Left kidney (tissue), 8 donors: ENCODE data around the gene CYB5R2. TPM values are rescaled to one million over a fixed set of nuclear protein-coding genes. Genes with fewer than 3 reads are reported as not detected.

ENCODE experiments used
- DNase-seq: peaks from one replicate; pipeline ENCODE4 v3.0.0-alpha.2; 2013
- long read RNA-seq, 8 donors: transcript quantifications; one replicate each; lab custom pipeline, GENCODE V29; 2026
- polyA plus RNA-seq: library from polyadenylated mRNA; unstranded; fragments of 120-200 nt; gene quantifications from one replicate; pipeline ENCODE4 v1.2.1, GENCODE V29; 2013; ENCODE audit not compliant: insufficient read length

Gene CYB5R2
- 32.8 TPM for polyA plus RNA-seq
- long read RNA-seq, donor 1, partial matches to known transcripts = 0 of 3 reads
- long read RNA-seq, donor 1, other reads (novel, unspliced or antisense) = 0 of 3 reads
- long read RNA-seq, donor 2, partial matches to known transcripts = 0 of 4 reads
- long read RNA-seq, donor 2, other reads (novel, unspliced or antisense) = 0 of 4 reads
- long read RNA-seq, donor 3, partial matches to known transcripts = 7 of 11 reads
- long read RNA-seq, donor 3, other reads (novel, unspliced or antisense) = 0 of 11 reads
- long read RNA-seq, donor 4, partial matches to known transcripts = 0 of 1 reads
- long read RNA-seq, donor 4, other reads (novel, unspliced or antisense) = 0 of 1 reads
- long read RNA-seq, donor 5, partial matches to known transcripts = 15 of 25 reads
- long read RNA-seq, donor 5, other reads (novel, unspliced or antisense) = 0 of 25 reads
- long read RNA-seq, donor 6, partial matches to known transcripts = 0 of 4 reads
- long read RNA-seq, donor 6, other reads (novel, unspliced or antisense) = 0 of 4 reads
- long read RNA-seq, donor 7, partial matches to known transcripts = 11 of 17 reads
- long read RNA-seq, donor 7, other reads (novel, unspliced or antisense) = 0 of 17 reads
- long read RNA-seq, donor 8, partial matches to known transcripts = 0 of 4 reads
- long read RNA-seq, donor 8, other reads (novel, unspliced or antisense) = 0 of 4 reads

DNA sequence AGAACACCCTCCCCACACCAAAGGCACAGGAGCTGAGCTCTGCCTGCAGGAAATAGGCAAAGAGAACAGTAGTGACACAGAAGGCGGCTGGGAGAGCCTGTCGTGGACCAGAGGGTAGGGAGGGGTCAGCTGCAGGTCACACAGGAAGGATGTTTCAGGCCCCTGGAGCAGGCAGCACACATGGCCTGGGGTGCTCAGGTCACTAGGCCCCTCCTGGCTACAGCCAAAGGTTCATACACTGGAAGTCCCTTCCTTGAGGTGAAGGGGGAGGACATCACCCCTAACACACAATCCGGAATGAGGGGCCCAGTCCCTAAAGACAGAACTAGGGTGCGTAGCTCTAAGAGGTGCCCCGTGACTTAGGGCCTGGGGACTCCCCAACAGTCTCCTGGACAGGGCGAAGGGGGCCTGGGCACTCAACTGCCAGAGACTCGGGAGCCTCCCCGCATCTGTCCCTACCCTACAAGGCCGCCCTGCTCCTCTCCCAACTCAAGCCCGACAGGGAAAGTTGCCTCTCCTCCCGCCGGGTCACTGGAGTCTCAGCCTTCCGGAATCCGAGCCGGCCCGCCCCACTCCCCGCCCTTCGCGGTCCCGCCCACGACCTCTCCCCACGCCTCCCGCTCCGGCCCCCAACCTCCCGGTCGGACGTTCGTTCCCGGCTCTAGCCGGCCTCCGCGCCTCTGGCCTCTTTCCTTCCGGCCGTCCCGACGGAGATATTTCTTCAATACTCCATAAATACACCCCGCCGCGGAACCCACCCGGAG lies at the start of gene CYB5R2:
Gene CYB5R2 (minus strand): TSS at position 541 of the 764 bp plus-strand sequence. CDS start 675 bp downstream, outside the sequence.
- peak; percentile 66 for DNase-seq

DNA sequence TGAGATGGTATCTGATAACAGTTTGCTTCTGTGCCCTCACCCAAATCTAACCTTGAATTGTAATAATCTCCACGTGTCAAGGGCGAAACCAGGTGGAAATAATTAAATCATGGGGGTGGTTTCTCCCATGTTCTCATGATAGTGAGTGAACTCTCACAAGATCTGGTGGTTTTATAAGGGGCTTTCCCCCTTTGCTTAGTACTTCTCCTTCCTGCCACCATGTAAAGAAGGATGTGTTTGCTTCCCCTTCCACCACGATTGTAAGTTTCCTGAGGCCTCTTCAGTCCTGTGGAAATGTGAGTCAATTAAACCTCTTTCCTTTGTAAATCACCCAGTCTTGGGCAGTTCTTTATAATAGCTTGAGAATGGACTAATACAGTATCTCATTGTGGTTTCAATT lies 41.5 kb upstream of the CYB5R2 start:
- no peak for DNase-seq

DNA sequence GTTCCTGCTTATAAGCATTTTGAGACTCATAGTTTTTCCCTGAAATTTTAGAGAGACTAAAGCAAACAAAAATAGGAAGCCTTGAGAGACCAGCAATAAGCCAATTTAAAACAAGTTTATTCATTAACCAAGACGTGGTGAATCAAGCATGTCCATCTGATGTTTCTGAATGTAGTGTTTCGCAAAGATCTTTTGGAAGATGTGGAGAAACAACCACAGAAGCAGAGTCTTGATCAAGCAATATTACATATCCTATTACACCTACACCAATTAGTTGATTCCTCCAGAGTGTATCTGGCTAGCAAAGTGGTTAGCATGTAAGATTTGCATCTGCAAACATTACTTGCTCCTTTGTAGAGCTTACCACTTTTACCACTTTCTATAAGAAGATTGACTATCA lies 33.1 kb upstream of the CYB5R2 start, which contains the start of gene OVCH2:
Gene OVCH2 (minus strand): TSS at position 101 of the 400 bp plus-strand sequence. CDS start 83 bp downstream, at position 18.
- DNase-seq = no peak

DNA sequence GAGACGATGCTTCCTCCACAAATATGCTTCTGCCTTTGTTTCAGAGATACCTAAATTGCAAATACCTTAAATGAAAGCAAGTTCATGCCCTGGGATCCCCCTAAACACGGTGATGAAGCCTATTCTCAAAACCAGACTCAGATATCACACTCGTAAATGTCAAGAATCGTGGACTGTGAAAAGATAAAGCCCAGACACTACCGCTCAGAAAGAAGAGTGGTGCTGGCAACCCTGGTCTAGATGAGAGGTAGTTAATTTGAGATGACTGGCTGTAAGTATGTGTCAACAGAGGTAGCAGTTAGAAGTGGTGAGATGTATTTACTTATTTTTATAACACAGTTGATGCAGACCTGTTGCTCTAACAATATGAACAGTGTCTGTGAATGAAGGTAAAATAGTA lies 30.4 kb upstream of the CYB5R2 start:
- DNase-seq = no peak

DNA sequence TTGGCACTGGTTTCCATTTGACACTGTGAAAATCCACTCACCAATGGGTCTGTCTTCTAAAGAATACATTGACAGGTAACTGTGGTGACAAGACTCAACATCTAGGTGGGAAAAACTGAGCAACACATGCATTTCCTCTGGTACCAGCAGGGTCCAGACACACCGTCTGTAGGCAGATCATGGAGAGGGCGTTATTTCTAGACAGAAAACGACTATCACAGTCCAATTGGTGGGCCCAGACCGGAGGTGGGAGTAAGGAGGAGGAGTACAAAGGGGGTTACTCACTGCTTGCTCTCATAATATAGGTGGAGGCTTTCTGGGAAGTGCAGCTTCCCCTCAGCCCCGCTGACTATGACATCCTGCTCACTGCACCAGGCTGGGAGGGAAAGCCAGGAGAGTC lies 23.1 kb upstream of the CYB5R2 start:
- DNase-seq = no peak

DNA sequence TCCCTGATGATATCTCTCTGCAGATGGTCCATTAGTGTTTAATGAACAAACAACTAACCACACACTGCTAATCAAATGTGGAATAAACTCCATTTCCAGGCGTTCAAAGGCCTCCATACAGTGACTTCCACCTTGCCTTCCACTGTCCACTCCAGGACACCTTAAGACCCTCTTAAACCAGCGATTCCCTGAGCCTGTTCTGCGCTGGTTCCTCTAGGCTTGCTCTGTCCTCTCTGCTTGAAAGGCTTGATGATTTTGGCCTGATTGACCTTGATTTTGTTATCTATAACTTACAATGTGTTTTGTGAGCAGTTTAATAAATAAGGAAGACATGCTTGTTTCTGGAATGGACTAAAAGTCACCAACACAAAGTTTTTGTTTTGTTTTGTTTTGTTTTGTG lies 20.9 kb upstream of the CYB5R2 start:
- DNase-seq = no peak

DNA sequence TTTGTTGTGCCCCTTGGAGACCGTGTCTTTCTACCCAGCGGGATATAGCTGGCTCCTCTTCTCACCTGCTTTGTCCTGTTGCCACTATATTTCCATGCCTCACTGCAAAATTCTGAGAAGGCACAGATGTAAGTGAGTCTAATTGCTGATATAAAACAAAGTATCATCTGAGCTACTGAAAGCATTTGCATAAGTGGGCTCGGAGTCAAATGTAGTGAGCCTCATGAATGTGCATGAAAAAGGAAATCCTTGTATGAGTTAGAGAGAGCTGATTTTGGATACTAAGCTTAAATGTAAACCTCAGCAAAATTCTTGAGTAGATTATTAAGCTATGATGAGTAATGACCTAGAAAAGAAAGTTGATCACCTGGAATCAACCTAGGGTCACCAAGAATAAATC lies 19.1 kb upstream of the CYB5R2 start:
- no peak for DNase-seq

DNA sequence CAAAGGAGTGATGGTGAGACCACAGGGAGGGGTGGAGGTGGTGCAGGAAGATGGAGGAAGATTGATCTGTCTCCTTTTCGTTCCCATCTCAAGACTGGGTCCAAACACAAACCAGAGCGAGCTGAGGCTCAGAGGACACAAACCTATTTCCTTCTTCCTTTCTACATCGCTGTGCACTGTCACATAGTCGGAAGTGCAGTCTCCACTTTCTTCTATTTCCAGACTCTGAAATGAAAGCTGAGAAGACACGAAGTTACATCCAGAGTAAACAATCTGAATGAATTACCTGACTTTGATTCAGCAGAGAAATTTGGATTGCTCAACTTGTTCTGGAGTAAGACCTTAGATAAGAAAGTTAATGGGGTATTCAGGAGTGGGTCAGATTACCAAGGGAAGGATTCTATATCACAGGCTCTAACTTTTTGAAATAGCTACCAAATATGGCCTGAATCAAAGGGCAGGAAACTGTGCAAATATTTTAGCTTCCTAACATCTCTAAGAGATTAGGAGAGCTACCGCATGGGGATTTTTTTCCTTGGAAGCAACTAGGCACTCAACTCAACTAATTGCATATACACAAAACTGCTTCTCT lies 18.6 kb upstream of the CYB5R2 start:
- no peak for DNase-seq

DNA sequence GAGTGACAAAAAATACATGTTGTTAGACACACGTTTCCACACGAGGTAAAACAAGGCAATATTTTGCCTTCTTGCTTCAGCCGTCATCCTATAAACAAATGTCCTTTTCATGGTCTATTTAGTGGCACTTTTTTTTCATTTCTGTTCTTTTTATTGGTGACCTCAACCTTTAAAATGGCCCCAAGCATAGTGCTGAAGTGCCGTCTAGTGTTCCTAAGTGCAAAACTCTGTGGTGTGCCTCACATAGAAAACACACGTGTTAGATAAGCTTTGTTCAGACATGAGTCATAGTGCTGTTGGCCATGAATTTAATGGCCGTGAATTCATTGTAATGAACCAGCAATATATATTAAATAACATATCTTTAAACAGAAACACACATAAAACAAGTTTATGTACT lies 17.3 kb upstream of the CYB5R2 start:
- no peak for DNase-seq

DNA sequence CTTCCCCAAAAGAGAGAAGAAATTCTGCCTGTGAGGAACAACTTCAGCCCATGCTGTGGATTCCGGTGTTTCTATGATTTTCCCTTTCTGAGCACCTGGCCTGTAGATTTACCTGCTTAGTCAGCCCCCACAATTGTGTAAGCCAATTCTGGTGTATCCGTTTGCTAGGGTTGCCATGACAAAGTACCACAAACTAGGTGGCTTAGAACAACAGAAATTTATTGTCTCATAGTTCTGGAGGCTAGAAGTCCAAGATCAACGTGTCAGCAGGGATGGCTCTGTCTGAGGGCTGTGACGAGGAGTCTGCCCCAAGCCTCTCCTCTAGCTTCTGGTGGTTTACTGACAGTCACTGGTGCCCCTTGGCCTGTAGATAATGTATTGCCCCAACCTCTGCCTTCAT lies 15.9 kb upstream of the CYB5R2 start:
- no peak for DNase-seq

DNA sequence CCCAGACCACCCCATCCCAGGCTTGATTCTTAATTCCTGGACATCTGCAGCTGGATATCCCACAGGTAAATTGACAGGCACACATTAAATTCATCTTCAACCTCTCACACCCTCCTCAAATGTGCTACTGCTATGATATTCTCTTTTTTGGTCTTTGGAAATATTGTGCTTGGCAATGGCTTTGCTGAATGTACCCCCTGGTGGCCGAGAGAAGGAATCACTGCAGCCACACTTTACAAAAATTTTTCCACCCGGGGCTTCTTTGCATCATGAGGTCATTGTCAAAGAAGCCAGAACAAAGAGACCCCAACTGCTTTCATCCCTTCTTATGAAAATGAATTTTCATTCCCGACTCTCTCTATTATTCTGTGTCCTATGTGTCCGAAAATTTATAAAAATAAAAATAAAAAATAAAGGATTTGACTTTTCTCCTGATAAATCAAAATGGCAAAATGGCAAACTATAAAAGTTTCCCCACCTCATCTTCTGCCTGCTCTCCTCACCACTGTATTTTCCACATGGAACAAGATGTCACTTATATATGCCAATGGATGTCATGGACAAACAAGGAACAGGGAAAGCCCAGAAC lies 15.0 kb upstream of the CYB5R2 start:
- no peak for DNase-seq

DNA sequence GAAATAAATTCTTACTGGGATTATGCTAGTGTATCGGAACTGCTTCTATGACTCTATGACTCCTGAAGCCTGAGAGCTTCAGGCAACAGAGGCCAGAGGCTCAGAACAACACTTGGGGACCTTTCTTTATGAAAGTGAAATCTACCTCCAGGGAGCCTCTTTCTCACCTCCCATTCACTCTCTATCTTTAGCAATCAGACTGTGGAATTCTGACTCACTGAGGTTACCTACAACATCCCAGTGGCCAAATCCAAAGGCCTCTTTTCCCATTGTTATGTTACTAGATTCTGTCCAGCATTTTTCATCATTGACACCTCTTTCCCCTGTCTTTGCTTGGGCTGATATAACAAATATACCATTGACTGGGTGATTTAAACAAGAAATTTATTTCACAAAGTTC lies 14.1 kb upstream of the CYB5R2 start:
- DNase-seq = no peak

DNA sequence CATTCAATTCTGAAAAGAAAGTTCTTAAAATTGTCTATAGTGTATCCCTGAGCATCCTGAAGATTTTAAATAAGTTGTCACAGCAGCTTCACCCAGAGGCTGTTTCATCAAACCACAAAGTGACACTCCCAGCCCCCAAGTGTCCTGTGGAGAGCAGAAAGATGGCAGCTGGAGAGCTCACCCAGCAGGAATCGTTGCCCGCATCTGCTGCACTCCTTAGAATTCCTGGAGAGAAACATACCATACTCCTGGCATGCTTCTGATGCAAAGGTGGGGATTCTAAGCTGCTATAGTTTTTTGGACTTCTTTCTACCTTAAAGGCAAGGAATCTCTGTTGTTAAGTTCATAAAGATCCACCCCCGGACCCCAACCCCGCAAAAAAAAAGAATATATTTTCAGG lies 13.5 kb upstream of the CYB5R2 start:
- no peak for DNase-seq

DNA sequence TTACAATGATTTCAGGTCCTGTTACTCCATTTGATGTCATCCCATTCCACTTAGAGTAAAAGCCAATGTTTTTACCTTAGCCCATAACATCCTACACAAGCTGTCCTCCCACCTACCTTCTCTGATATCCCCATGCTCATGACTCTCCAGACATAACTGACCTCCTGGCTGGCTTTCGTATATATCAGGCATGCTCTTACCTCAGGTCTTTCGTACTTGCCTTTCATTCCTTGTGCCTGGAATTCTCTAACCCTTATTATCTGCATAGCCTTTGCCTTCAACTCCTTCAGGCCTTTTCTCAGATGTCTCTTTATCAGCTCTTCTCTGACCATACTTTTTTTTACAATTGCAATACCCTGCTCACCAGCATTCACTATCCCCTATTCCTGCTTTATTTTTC lies 10.3 kb upstream of the CYB5R2 start:
- no peak for DNase-seq

DNA sequence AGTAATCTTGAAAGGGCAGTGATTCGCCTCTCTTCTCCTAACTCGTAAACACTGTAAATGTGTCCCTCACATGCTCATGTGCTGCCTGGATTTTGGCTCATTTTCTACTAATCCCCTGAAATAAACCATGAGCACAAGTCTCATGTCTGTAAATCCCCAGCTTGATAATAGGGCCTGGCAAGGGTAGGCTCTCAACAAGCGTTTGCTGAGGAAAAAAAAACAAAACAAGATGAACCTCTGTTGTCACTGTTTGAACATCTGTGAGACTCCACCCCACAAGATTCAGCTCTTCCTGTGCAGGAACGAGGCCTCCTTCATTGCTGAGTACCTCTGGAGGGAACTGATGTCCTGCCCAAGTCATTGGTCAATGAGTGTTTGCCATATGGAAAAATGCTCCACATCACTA lies 4.5 kb upstream of the CYB5R2 start:
- no peak for DNase-seq

DNA sequence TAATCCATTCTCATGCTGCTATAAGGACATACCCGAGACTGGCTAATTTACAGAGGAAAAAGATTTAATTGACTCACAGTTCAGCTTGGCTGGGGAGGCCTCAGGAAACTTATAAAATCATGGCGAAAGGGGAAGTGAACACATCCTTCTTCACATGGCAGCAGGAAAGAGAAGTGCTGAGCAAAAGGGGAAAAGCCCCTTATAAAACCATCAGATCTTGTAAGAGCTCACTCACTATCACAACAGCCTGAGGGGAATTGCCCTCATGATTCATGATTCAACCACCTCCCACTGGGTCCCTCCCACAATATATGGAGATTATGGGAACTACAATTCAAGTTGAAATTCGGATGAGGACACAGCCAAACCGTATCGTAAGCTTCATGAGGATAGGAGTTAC lies 3.8 kb upstream of the CYB5R2 start:
- DNase-seq = no peak

DNA sequence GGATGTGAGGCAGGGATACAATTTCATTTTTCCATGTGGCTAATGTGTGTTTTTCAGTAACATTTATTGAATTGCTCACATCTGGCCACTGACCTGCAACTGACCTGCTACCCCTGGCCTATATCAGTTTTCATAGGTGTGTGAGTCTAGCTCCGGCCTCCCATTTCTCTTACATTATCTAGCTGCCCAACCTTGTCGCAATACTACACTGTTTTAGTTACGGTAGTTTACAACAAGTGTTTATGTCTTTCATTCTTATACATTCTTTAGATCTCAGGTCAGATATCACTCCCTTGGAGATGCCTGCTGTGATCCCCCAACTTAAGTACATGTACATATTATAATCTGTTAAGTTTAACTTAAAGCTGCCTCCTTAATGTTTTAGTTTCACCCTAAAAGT lies 2.3 kb upstream of the CYB5R2 start:
- DNase-seq = no peak

DNA sequence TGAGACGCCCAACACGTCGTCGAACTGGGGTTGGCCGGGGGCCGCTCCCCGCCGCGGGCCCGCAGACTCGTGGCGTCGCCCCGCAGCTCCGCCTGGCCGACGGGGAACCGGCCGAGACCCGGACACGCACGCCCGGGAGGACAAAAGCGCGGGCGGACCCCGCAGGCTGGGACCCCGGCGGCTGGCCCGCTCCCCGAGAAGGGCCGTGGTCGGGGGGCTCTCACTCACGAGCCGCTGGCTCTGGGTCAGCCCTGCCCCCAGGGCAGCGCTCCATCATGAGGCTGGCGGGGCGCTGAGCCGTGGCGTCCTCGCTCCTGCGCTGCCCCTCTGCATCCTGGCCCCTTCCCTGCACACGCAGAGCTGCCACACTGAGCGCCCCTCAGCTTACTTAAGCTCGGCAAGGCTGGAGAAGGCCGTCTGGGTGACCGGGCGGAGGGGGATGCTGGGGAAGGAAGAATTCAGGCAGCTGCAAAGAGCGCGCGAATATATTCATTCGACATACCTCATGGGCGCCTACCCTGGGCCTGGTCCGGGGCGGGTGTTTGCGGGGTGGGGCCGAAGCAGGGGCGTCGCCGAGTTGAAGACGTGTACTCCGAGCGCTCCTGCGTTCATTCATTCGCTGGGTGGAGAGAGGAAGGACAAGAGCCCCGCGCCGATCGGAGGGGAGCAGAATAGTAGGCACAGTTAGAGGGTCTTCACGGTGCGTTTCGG lies 579 bp upstream of the CYB5R2 start:
- DNase-seq = peak; percentile 49

DNA sequence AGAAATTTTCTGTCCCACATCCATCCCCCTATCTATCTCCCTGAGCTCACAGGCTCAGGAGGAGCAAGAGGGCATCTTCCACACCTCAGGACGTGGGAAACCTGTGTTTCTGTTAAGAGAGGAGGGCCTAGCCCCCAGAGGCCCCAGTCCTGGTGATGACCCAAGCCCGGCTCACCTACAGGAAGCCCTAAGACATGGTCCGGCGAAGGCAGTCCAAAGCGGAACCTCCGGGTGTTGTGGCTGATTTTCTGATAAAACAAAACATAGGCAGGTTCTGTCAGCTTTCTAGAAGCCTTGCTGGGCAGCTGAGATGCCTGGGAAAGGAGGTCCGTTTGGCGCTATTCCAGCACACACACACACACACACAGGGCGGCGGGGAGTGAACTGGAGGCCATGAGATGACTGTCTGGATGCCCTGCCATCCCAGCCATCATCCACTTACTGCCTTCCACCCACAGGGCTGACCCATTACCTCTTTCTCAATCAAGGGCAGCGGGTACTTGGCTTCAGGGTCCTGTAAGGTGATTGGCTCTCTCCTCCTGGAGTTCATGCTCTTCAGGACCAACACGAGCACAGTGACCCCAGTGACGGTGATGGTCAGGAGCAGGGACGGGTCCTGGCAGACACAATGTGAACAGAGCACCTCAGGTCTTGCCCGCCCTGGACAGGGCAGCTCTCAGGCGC lies 882 bp downstream of the CYB5R2 start:
- DNase-seq = no peak

DNA sequence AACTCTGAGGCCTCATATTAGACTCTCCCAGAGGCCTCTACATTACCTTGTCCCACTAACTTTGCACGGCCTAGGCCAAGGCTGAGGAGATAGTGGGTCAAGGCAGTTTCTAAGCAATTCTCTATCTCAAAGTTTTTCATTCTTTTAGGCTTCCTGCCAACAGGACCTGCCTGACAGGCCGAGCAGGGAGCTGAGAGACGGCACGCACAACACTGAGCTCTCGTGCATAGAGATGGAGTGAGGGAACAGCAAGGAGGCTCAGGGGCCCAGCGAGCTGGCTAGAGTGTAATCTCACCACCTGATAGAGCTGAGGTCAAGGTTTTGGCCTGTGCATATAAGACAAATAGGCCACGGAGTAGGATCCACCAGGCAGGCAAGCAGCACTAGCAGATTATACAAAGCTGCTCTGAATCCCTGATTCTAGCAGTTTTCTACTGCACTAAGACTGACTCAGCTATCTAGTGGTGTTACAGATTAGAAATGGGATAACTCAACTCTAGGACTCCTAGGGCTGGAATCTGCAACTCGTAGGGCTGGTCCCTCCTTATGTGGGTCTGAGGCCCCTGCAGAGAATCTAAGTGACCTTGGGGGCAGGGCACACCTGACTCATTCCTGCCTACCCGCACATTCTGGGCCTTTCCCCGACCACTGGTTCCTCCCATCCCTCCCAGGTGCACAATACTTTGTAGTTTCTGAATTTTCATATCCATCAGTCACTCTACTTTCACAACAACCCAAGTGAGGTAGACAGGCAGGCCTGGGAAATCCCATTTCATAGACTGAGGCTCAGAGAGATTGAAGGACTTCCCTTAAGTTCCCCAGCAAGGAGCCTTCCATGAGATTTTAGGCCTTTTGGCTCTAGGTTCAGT lies 1.7 kb downstream of the CYB5R2 start:
- no peak for DNase-seq
